ENCODE measurements around the gene MRPS10.
A peak's percentile ranks its signal among the peaks of the same experiment; 100 is the strongest.
"Not testable (repeated sequence)": the region's sequence is repeated elsewhere in the genome, so short reads cannot be mapped to it uniquely, and the experiment has no call there.

Gene MRPS10

GRCh38 chr6:42177514-42178364, 39.9 kb downstream of the MRPS10 start:
- TF ChIP-seq JUND (IDR thresholded peaks at IDR 0.05; ENCODE audit: low read depth): no peak
- in situ Hi-C loops (cut with HindIII; ENCODE audit: low pct_unique_long_range_greater_than_20kb, low sequenced_read_pairs): no loop called here
- DNase-seq (ENCODE audit: low read depth in 1 of 2, low spot score in 1 of 2): no peak

- no peak for DNase-seq (ENCODE audit: low read depth in 1 of 2, low spot score in 1 of 2)
- in situ Hi-C loops (cut with HindIII; ENCODE audit: low pct_unique_long_range_greater_than_20kb, low sequenced_read_pairs): no loop called here
- TF ChIP-seq JUND (IDR thresholded peaks at IDR 0.05; ENCODE audit: low read depth): no peak
These were observed 40.7 kb downstream of the MRPS10 start for GRCh38 chr6:42176981-42177380.

GRCh38 chr6:42175860-42176259, 41.8 kb downstream of the MRPS10 start:
- in situ Hi-C loops (cut with HindIII; ENCODE audit: low pct_unique_long_range_greater_than_20kb, low sequenced_read_pairs): no loop called here
- no peak for TF ChIP-seq JUND (IDR thresholded peaks at IDR 0.05; ENCODE audit: low read depth)
- peak in 1 of 2 experiments; percentile 42 for DNase-seq (ENCODE audit: low read depth in 1 of 2, low spot score in 1 of 2)

GRCh38 chr6:42173101-42173500, 44.6 kb downstream of the MRPS10 start, which contains the start of gene GUCA1A:
GUCA1A (plus strand) TSS chr6:42173364; CDS start chr6:42173614, 250 bp downstream.
- no peak for TF ChIP-seq JUND (IDR thresholded peaks at IDR 0.05; ENCODE audit: low read depth)
- DNase-seq (ENCODE audit: low read depth in 1 of 2, low spot score in 1 of 2): no peak
- in situ Hi-C loops (cut with HindIII; ENCODE audit: low pct_unique_long_range_greater_than_20kb, low sequenced_read_pairs): no loop called here

GRCh38 chr6:42171813-42172581, 45.7 kb downstream of the MRPS10 start:
- DNase-seq (ENCODE audit: low read depth in 1 of 2, low spot score in 1 of 2): no peak
- no peak for TF ChIP-seq JUND (IDR thresholded peaks at IDR 0.05; ENCODE audit: low read depth)
- in situ Hi-C loops (cut with HindIII; ENCODE audit: low pct_unique_long_range_greater_than_20kb, low sequenced_read_pairs): no loop called here

GRCh38 chr6:42169780-42170179, 47.9 kb downstream of the MRPS10 start:
- in situ Hi-C loops (cut with HindIII; ENCODE audit: low pct_unique_long_range_greater_than_20kb, low sequenced_read_pairs); DNase-seq (ENCODE audit: low read depth in 1 of 2, low spot score in 1 of 2): not testable (repeated sequence)

GRCh38 chr6:42168650-42169049, 49.0 kb downstream of the MRPS10 start:
- in situ Hi-C loops (cut with HindIII; ENCODE audit: low pct_unique_long_range_greater_than_20kb, low sequenced_read_pairs): no loop called here
- TF ChIP-seq JUND (IDR thresholded peaks at IDR 0.05; ENCODE audit: low read depth): no peak
- DNase-seq (ENCODE audit: low read depth in 1 of 2, low spot score in 1 of 2): no peak

- in situ Hi-C loops (cut with HindIII; ENCODE audit: low pct_unique_long_range_greater_than_20kb, low sequenced_read_pairs): no loop called here
- DNase-seq (ENCODE audit: low read depth in 1 of 2, low spot score in 1 of 2): peak; percentile 81 to 92
- TF ChIP-seq JUND (IDR thresholded peaks at IDR 0.05; ENCODE audit: low read depth): no peak
These were observed 51.1 kb downstream of the MRPS10 start for GRCh38 chr6:42166444-42167141.

- no peak for TF ChIP-seq JUND (IDR thresholded peaks at IDR 0.05; ENCODE audit: low read depth)
- in situ Hi-C loops (cut with HindIII; ENCODE audit: low pct_unique_long_range_greater_than_20kb, low sequenced_read_pairs): no loop called here
- no peak for DNase-seq (ENCODE audit: low read depth in 1 of 2, low spot score in 1 of 2)
These were observed 52.6 kb downstream of the MRPS10 start for GRCh38 chr6:42165016-42165415.

- in situ Hi-C loops (cut with HindIII; ENCODE audit: low pct_unique_long_range_greater_than_20kb, low sequenced_read_pairs): no loop called here
- no peak for DNase-seq (ENCODE audit: low read depth in 1 of 2, low spot score in 1 of 2)
- TF ChIP-seq JUND (IDR thresholded peaks at IDR 0.05; ENCODE audit: low read depth): no peak
These were observed 53.7 kb downstream of the MRPS10 start for GRCh38 chr6:42163981-42164380.

- no peak for DNase-seq (ENCODE audit: low read depth in 1 of 2, low spot score in 1 of 2)
- in situ Hi-C loops (cut with HindIII; ENCODE audit: low pct_unique_long_range_greater_than_20kb, low sequenced_read_pairs): no loop called here
- no peak for TF ChIP-seq JUND (IDR thresholded peaks at IDR 0.05; ENCODE audit: low read depth)
These were observed 54.8 kb downstream of the MRPS10 start for GRCh38 chr6:42162812-42163211.

GRCh38 chr6:42162384-42162783, 55.3 kb downstream of the MRPS10 start:
- no peak for TF ChIP-seq JUND (IDR thresholded peaks at IDR 0.05; ENCODE audit: low read depth)
- in situ Hi-C loops (cut with HindIII; ENCODE audit: low pct_unique_long_range_greater_than_20kb, low sequenced_read_pairs): no loop called here
- no peak for DNase-seq (ENCODE audit: low read depth in 1 of 2, low spot score in 1 of 2)
